Putamen (tissue), 1 donor: ENCODE measurements around the gene CELF5.
A peak's percentile ranks its signal among the peaks of the same experiment; 100 is the strongest.

ENCODE experiments used
- DNase-seq: peaks from one replicate; pipeline ENCODE4 v3.0.0-alpha.2; 2016; ENCODE audit warnings: low spot score

The CELF5 gene

DNA sequence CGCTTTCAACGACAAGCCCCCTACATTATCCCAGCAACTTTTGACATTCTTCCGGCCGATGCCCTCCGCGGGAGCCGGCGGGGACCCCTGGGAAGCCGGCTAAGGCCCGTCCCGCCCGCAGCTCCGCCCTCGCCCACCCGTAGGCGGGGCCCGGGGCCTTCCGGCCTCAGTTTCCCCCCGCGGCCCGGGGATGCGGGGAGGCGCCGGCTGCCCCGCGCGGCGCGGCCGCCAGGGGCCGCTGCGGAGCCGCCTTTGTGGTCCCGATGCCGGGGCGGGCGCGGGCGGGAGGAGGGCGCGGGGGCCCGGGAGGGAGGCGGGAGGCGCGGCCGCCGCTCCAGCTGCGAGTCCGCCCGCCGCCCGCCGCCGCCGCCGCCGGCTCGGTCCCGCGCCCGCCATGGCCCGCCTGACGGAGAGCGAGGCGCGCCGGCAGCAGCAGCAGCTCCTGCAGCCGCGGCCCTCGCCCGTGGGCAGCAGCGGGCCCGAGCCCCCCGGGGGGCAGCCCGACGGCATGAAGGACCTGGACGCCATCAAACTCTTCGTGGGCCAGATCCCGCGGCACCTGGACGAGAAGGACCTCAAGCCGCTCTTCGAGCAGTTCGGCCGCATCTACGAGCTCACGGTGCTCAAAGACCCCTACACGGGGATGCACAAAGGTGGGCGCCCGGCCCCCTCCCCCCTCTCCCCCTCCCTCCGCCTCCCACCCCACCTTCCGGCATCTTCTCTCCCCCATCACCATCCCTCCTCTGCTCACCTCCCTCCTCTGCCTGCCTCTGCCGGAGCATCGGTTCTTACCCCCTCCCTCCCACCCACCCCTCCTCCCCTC is at the start of gene CELF5:
CELF5 (plus strand) TSS at position 316 of the 823 bp plus-strand sequence; CDS start at position 395, 79 bp downstream.
- peak; percentile 27 for DNase-seq

DNA sequence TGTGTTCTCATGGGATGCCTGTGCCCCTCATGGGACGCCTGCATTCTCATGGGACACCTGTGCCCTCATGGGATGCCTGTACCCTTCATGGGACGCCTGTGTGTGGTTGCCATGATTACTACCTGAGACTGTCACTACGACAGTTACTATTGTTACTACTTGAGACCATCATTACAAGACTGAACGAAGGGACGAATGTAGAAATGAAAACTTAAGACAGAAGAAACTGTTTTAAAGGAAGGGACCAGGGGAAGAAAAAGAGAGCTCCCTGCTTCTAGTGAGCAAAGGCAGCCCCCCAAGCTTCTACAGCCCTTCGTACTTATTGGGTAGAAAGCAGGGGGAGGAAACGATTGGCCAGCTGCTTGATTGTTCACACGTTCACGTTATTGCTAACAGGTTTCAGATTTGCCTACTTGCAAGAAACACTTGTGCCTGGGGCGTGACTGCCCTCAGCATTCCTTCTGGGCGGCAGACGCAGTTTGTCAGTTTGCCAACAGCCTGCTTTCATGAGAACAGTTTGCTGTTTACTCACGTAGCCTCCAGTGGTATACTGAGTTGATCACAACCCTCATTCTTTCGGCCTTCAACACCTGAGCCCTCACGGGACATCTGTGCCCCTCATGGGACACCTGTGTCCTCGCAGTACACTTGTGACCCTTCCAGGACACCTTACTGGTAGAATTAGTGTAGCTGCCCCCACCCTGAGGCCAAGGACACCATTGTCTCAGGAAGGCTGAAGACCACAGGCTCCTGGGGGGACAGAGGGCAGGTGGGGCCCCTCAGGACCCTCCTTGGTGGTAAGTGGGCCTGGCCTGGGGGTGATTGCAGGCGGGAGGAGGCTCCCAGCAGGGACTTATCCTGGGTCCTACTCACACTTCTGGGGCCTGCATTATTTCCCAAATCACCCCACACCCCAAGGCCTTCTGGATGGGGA is 48.4 kb upstream of the CELF5 start:
- no peak for DNase-seq

DNA sequence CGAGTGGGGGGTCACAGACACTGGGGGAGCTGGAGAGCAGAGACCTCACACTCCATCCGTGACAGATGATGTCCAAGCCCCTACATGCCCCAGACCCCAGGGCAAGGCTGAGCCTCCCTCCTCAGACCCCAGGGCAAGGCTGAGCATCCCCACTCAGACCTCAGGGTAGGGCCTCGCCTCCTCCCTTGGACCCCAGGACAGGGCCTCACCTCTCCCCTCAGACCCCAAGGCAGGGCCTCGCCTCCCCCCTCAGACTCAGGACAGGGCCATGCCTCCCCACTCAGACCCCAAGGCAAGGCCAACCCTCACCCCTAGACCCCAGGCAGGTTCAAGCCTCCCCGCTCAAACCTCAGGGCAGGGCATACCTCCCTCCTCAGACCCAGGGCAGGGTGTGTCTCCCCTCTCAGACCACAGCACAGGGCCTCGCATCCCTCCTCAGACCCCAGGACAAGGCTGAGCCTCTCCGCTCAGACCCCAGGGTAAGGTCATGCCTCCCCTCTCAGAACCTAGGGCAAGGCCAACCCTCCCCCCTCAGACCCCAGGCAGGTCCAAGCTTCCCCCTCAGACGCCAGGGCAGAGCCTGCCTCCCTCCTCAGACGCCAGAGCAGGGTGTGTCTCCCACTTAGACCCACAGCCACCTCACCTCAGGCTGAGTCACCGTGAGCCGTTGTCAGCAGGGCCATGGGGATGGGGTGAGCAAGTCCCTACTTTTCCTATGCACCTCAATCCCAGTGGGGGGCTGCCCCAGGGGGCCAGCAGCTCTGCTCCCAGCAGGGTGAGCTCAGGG is 47.6 kb upstream of the CELF5 start:
- no peak for DNase-seq

DNA sequence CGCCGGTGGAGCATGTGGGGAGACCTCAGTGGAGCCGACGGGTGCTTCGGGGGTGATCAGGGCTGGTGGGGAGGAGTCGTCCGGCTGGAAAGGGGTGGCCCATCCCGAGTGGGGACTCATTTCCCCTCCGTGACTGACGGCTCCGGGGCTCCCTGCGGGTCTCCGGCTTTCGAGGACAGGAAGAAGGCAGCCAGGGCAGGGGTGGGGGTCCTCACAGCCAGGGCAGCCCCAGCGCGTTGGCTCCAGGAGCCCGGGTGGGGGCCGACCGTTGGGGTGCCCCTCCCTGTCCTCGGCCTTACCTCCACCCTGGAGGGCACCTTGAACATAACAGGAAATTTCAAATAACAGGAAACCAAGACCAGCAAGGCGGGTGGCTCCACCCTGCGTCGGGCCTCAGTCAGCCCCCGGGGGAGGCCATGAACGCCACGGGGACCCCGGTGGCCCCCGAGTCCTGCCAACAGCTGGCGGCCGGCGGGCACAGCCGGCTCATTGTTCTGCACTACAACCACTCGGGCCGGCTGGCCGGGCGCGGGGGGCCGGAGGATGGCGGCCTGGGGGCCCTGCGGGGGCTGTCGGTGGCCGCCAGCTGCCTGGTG is 46.0 kb upstream of the CELF5 start, which contains the start of gene S1PR4:
S1PR4 (plus strand) TSS at position 393 of the 596 bp plus-strand sequence; CDS start at position 417, 24 bp downstream.
- no peak for DNase-seq

- no peak for DNase-seq
These were observed 45.3 kb upstream of the CELF5 start for GRCh38 chr19:3178973-3179738.

DNA sequence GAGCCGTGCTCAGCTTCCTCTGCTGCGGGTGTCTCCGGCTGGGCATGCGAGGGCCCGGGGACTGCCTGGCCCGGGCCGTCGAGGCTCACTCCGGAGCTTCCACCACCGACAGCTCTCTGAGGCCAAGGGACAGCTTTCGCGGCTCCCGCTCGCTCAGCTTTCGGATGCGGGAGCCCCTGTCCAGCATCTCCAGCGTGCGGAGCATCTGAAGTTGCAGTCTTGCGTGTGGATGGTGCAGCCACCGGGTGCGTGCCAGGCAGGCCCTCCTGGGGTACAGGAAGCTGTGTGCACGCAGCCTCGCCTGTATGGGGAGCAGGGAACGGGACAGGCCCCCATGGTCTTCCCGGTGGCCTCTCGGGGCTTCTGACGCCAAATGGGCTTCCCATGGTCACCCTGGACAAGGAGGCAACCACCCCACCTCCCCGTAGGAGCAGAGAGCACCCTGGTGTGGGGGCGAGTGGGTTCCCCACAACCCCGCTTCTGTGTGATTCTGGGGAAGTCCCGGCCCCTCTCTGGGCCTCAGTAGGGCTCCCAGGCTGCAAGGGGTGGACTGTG is 44.6 kb upstream of the CELF5 start:
- DNase-seq = no peak

DNA sequence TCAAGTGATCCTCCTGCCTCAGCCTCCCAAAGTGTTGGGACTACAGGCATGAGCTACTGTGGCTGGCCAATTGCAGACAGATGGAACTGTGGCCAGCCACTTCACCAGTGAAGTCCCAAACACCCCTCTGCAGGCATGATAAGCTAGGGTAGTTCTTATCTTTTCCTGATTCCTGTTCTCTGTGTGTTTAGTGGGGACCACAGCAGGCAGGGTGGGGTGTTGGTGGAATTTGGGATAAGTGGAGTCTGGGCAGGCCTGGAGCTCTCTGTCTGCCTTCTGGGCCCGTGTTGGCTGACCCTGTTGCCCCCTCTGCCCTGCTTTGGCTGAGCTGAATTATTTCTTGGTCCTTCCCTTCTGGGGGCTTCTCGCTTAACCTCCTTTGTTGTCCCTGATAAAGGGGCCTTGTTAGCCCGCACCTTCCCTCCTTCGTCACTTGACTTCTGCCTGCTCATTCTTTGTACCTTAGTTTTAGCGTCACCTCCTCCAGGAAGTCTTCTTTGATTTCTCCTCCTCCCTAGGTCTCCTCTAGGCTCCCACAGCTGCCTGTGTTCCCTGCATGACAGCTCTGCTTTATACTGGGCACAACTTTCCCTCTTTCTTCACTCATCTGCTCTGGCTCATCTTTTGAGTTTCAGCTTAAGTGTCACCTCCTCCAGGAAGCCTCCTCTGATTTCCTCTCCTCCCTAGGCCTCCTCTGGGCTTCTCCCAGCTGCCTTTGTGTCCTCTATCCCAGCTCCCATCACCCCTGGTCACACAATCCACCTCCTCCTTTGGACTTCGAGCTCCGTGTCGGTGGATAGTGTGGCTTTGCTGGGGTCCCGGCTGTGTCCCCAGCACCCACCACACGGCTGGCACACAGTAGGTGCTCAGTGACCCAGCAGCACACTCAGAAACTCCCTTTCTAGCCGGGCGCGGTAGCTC is 40.5 kb upstream of the CELF5 start:
- DNase-seq = no peak

DNA sequence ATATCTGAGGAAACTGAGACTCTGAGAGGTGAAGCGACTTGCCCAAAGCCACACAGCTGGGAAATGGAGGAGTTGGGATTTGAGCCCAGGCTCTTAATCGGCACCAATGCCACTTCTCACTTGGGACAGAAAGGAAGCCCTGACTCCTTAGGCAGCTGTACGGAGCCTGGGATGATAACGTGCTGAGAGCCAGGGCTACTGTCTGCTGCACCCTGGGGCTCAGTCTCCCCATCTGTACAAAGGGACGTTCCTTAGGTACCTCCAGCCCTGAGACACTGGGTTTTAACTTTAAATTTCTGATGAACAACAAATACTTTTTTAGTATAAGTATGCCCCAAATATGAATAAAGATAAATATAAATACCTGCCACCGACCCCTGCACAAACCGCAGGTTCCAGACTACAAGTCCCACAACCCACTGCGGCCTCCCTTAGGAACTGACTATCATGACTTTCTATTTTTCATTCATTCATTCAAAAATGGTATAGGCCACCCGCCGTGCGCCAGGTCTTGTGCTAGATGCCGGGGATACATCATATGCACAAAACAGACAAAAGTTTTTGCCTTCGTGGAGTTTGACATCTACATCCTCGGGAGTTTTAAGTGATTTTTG is 39.5 kb upstream of the CELF5 start:
- no peak for DNase-seq

GRCh38 chr19:3185461-3186159 is 38.9 kb upstream of the CELF5 start, which contains the start of gene NCLN:
Gene NCLN, plus strand, starts transcription at chr19:3185930. Its CDS starts 101 bp downstream, at chr19:3186031.
- peak; percentile 98 for DNase-seq

- no peak for DNase-seq
These were observed 38.2 kb upstream of the CELF5 start for GRCh38 chr19:3186160-3186688.

- no peak for DNase-seq
These were observed 37.4 kb upstream of the CELF5 start for GRCh38 chr19:3186891-3187661.

- DNase-seq = no peak
These were observed 36.6 kb upstream of the CELF5 start for GRCh38 chr19:3187662-3188511.

GRCh38 chr19:3188627-3189596 is 35.5 kb upstream of the CELF5 start:
- DNase-seq = no peak

DNA sequence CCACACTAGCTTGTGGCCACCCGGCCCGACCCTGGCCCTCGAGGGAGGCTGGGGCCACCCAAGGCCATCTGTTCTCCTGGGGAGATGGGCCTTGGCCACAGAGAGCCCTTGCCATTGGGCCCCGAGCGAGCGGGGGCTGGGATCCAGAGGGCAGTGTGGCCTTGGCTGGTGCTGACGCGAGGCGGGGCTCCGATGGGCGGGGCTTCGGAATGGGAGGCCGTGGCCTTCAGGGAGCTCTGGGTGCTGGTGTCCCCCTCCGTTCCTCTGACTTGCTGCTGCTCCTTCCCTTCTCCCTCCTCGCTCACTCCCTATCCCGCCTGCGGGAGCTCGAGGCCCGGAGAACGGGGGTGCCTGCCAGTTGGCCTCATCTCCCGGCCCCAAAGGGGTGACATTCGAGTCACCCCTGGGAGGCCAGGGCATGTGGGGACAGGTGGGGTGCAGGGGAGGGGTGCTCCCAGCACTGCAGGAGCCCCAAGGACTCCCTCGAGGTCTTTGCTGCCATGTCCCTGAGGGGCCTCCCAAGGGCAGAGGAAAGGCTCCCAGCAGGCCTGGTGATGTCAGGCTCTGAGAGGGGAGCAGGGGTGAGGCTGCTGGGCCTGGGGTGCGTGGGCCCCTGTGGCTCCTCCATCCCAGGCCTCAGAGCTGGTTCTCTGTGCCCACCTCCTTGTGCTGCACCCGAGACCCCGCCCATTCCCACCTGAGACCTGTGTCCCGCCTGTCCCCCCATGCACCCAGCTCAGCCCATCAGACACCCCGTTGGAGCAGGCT is 34.6 kb upstream of the CELF5 start:
- no peak for DNase-seq
